ENCODE results near the gene PCDH1.

PCDH1 gene

DNA sequence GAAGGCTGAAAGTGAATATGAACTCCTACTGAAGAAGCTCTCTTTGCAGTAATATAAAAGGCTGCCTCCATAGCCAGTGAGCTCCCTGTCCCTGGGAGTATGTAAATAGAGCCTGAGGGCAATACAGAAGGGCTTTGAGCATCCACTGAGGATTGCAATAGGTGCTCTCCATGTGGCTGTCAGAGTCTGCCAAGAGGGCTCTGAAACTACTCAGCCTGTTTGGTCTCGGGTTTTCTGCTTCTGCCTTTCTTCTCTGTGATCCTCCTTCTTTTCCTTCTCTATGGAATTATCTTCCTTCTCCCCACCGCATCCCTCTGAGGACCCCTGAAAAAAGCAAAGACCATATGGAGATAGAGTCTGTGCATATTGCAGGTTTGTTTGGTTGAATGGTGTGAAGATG lies 69.4 kb downstream of the PCDH1 start:
- no peak for DNase-seq (ENCODE audit: low read depth in 2 of 2)

DNA sequence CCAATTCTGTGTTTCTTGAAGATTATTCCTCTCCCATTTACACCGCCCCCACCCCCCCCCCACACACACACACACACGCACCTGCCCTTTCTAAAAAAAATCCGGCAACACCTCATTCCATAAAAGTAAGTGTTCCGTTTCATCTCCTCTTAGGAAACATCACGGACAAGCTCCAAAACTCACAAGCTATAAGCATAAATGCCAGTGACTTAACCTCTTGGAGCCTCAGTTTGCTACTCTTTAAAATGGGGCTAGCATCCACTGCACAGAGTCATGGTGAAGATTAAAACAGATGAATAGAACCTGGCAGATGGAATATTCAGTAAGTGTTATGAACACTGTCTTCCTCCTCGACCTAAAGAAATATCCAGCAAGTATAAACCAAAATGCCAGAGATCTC lies 70.5 kb downstream of the PCDH1 start:
- no peak for DNase-seq (ENCODE audit: low read depth in 2 of 2)

DNA sequence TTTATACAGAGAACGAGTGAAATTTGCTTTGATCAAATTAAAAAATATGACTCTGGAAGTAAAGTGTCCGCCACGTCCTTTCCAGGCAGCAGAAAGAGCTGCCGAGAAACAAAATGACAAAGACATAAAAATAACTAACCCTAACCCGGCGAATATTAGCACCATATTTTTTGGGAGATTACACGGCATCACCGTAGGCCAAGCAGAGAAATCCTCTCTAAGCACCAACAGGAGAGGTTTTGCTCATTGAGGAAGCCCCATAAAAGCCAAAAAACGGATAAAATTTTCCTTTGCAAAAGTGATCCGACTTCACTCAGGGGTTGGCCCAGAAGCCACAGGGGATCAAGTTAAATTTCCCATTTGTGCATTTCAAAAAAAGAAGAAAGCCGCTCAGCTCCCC lies 70.9 kb downstream of the PCDH1 start:
- DNase-seq (ENCODE audit: low read depth in 2 of 2): no peak

- DNase-seq (ENCODE audit: low read depth in 2 of 2): no peak
Measured at GRCh38 chr5:141806626-141807025, 71.6 kb downstream of the PCDH1 start.

GRCh38 chr5:141805874-141806595 lies 72.2 kb downstream of the PCDH1 start:
- DNase-seq (ENCODE audit: low read depth in 2 of 2): no peak

- DNase-seq (ENCODE audit: low read depth in 2 of 2): no peak
Measured at GRCh38 chr5:141804475-141804874, 73.7 kb downstream of the PCDH1 start.

Measured in stimulated activated CD4-positive, alpha-beta T cell treated with anti-CD3 and anti-CD28 coated beads, Interleukin-1b, Interleukin-23, amount 100 ng/mL, for 1 hour (primary cell).